ENCODE measurements around the gene SMYD2.

SMYD2 gene

DNA sequence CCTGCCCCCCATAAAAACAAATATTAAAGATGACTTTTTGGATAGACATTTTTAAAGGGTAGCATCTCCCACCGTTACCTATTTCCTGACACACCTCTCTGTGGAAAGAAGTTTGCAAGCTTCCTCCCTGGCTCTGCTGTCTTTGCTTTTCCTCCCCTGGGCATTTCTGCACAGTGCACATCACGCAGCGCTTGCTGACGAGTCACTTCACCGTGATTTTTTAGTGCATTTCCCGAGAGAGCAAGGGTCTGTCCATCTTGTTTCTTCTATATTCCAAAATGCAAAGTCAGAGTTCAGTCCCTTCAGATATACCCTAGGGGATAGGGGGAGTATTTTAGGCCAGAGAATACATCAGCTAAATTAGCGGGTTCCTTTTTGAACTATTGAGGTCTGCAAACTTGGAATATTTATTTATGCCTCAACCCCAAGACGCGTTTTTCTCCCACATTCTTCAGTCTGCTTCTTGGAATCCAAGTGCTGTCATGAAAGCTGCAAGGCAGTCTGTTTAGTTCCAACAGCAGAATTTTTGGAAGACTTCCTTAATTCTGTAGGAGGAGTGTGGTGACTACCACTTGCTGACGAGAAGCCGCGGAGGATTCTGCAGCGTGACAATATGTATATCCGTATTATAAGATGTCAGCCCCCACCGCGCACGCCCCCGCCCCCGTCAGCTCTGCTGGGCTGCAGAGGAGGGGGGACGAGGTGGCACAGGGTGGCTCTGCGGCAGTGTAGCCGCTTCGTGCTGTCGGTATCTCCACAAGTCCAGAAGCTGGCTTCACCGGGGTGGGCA lies 22.4 kb downstream of the SMYD2 start:
- no peak for DNase-seq

DNA sequence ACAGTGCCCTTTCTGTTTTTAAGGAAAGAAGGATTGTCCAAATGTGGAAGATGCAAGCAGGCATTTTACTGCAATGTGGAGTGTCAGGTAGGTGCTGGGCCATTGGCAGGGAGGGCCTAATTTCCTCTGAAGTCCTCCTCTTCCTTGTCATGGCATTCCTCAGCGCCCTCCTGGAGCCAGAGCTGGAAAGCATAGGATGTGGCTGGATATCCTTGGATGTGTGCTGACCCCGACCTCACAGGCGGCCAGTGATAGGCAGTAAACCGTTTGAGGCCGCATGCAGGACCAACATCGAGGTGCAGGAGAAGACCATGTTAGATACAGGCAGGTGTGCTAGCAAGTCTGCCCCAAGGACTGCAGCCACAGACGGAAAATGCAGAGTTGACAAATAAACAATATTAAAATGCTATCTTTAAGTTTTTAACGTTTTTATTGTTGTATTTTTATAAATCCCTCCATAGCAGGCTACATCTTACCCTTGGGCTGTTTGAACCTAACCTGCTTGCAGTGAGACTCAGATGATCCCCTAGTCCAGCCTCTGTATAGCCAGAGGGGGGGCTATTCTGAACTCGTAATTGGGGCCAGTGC lies 24.3 kb downstream of the SMYD2 start:
- DNase-seq, result no peak

DNA sequence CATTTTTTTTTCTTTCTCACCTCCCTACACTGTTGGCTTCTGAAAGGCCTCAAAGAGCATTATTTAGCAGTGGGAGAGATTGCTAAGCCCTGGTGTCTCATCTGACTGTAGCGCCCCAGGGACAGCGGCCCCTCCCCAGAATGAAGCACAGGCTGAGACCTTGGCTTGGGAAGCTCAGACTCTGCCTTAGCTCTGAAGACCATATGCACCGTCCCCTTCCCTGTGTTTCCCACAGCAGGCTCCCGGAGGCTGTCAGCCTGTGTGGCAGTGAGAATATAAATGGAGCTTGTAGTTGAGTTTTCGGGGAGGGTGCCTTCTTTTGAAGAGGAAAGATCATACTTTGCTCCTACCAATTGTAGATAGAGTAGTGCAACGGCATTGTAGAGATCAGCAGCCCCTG lies 25.3 kb downstream of the SMYD2 start:
- no peak for DNase-seq

DNA sequence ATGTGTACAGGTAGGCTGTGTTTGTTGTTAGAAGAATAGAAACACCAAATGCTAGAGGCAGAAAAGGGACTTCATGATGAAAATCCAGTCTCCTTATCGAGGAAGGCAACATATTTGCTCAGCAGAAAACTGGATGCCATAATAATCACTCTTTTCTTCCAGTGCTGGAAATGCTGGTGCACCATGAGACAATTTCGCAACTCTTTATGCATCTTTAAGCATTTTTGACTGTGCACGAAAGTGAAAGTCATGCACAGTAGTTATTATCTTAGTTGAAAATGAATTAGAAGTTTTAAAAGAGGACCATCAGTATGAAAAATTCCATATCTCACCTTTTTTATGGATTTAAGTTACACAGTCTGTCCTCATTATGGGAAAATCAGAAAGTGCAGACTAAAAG lies 29.1 kb downstream of the SMYD2 start:
- no peak for DNase-seq

DNA sequence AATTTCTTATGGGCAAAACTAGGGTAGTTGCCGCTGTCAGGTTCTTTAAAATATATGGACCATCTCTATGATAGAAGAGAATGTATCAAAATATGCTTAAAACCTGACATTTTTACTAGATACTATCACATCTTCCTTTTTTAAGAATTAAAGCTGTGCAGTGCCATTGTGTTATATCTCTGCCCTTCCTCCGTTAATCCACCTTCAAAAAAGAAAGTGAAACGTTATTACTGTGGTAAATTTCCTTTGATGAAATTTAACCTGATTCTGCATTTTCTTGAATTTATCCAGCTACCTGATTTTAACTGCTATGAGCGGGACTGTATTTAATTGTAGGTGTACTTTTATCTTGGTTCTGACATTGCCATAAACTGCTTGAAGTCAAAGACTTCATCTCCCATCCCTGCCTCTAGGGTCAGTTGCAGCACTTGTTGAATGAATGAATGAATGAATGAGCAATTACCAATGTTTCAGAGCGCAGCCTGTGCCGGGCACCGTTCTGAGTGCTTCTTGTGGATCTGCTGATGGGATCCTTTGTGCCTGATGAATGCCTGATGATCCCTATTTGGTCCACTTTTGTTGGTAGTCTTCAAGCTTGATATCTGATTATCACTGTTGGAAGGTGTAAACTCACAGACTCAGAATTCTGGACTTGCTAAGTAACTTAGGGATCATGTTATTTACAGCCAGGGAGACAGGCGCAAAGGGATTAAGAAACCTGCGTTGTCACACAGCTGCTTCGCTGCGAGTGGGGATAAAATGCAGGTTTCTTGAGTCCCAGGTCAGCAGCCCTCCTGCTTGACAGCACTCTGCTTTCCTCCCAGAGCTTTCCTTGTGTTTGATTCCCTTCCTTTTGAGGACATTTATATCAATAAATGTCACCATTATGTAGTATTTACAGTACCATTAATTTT lies 30.1 kb downstream of the SMYD2 start:
- DNase-seq, result peak; percentile 12

DNA sequence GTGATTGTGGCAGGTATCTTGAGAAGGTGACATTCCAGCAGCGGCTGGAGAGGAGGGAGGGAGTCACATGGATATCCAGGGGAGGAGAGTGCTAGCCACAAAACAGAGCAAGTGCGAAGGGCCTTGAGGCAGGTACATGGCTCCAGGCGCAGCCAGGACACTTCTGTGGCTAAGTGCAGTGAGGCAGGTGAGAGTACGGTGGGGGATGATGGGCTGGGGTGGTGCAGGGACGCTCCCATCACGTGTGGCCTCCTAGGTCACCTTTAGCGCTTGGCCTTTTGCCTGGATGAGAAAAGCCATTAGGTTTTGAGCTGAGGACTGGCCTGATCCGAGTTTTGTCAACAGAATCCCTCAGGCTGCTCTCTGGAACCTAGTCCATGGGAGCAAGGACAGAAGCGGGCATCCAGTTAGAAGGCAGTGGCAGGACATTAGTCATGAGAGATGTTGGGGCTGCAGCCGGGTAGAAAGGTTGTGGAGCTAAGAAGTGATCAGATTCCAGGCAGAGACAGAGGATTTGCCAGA lies 31.6 kb downstream of the SMYD2 start:
- no peak for DNase-seq

DNA sequence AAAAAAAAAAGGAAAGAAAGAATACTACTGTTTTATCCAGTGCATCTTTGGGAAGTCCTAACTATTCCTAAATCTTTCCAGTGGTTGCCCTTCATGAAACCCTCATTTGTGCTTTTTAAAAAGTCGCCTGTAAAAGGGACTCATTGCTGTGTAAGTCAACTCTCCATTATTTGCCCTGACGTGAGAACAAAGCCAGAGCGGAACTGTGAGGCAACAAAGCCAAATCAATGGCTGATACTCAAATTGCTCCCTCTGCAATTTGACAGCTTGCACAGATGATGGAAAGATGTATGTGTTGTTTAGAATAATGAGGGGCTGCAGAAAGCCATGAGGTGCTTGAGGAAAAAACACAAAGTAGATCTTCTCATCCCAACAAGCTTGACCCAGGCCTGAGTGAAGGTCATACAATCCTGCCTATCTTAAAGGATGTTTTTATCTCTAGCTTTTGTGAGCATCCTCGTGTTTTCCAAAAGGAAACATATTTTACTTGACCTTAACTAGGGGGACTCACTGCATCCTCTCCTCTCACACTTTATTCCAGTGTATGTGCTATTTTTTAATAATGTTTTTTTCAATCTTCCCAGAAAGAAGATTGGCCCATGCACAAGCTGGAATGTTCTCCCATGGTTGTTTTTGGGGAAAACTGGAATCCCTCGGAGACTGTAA lies 33.4 kb downstream of the SMYD2 start:
- no peak for DNase-seq

DNA sequence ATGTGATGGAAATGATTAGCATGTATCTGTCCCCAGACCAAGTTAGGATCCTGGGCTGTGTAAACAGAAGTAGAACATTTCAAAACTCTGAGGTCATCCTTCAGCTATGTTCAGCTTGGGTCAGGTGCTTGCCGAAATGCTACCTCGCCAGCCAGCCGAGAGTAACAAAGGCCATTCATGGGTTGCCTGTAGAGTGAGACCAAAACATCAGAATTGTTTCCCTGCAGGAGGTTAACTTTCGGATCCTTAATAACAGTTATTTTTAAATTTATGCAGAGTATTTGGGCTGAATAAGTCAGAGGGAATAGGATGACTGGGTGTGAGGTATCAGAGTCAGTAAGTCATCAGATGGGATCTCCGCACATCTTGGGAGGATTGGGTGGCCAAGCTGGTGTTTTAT lies 35.6 kb downstream of the SMYD2 start:
- no peak for DNase-seq

DNA sequence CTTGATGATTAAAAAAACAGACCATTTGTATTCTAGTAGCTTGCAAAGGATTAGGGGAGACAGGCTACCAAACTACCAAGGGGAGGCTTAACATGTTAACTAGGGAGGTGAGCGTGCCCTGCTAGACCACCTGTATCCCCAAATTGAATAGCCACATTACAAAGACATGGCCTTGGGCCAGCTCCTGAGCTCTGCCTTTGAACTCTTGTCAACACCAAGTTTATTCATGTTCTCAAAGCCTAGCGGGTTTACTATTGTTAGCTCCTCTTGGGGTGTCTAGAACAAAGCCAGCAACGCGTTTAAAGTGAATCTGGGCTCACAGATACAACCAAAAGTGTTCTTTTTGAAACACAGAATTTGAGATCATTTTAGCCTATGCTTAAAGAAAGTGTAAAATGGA lies 36.3 kb downstream of the SMYD2 start:
- DNase-seq, result no peak

DNA sequence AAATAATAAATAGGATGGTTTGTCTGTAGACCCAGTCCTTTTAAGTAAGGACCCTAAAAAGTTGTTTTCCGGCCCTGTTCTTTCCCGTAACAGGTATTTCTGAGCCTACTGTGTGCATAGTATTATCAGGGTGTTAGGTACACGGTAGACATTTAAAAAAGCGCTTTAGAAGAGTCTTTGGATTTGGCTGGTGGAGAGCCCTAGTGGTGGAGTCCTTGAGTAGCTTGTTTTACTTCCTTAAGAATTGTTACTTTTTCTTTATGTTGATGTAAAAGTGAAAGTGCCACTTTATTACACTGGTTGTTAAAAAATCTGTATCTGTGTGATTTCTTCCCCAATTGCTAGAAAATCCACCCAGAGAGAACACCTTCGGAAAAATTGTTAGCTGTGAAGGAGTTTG lies 36.8 kb downstream of the SMYD2 start:
- no peak for DNase-seq

DNA sequence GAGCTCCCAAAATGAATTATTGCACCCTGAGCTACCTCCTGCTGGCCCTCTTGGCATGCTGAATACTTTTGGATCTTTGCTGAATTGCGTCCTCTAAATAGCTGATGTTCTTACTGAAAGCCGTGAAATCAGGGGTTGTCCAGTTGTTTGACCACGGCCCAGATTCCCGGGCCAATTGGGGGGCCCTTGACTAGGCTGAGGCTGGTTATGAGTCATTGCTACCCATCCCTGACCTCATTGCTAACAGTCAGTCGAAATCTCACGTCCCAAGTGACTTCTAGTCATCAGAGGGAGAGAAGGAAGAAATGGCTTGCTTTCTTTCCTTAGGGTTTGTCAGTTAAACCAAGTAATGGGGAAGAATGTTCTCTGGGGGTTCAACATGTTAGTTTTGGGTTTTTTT lies 37.4 kb downstream of the SMYD2 start:
- DNase-seq, result no peak

DNA sequence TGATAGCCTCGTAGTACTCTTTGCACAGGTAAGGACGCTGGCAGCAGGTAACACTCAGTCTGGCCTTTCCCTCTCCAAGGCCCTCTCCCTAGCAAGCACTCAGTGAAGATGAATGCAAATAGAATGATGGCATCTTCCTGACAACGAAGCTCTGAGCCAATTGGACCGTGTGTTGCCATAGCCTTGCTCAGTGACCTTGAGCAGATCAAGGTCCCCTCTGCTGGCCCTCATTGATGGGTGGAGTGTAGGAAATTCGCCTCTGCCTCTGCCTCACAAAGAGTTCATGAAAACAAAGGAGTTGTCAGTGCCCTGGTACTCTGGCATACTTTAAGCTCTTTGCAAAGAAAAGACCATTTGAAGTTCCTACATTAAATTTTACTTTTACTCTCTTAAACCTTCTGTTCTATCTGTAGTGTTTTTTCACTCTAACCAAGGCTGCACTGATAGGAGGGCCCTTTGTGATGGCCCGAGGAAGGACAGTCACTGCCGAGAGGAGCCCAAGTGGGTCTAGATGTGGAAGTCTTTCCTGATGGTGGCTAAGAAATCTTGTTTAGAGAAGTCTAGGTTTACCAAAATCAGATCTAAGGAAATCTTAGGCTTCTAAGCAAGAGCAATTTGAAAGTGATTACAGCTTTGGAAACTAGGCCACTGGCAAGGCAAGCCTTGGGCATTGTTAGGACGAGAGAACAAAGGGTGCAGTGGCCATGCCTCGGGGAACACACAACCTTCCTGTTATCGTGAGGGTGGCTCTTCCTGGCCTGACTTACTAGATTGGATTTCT lies 38.2 kb downstream of the SMYD2 start:
- DNase-seq, result no peak

DNA sequence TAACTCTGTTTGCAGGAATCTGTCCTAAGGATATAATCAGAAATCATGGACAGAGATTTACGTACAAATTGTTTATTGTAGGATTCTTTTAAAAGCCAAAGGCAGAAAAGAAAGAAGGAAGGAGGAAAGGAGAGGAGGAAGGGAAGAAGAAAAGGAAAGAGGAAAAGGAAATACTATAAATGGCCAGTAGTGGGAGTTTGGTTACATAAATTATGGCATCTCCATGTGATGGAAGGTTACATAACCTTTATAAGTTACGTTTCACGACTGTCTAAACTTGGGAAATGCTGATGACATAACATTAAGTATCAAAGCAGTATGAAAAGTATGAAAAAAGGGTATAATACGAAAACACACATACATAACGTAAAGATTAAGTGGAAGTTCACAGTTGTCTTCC lies 39.0 kb downstream of the SMYD2 start:
- DNase-seq, result no peak

DNA sequence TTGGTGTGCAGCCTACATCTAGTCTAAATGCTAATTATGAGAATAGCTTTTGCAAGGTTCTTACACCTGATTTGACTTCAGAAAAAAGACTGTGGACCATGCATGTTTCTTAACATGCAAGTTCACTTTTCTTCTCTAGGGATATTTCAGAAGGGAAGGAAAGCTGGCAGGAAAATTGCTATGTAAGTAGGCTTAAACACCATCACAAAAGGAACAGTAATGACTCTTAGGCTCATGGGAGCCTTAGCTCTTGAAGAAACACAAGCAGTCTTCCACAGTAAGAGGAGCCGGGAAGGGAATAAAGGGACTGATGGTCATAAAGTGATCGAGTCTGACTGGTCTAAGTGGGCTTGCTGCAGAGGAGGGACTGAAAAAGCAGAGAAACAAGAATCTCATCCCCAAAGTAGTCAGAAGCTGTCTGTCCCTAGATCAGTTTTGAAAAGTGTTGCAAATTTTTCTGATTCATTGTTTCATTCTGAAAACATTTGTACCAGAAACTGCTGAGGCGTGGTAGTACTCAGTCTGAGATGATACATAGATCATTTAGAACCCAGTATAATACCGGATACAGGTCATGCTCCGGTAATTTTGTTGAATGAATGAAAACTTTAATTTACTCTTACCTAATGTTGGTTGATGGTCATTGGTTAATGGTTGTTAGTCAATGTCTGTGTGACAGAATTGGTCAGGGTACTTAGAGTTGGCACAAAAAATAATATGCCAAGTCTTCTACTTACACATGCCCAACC lies 40.9 kb downstream of the SMYD2 start:
- DNase-seq, result no peak

DNA sequence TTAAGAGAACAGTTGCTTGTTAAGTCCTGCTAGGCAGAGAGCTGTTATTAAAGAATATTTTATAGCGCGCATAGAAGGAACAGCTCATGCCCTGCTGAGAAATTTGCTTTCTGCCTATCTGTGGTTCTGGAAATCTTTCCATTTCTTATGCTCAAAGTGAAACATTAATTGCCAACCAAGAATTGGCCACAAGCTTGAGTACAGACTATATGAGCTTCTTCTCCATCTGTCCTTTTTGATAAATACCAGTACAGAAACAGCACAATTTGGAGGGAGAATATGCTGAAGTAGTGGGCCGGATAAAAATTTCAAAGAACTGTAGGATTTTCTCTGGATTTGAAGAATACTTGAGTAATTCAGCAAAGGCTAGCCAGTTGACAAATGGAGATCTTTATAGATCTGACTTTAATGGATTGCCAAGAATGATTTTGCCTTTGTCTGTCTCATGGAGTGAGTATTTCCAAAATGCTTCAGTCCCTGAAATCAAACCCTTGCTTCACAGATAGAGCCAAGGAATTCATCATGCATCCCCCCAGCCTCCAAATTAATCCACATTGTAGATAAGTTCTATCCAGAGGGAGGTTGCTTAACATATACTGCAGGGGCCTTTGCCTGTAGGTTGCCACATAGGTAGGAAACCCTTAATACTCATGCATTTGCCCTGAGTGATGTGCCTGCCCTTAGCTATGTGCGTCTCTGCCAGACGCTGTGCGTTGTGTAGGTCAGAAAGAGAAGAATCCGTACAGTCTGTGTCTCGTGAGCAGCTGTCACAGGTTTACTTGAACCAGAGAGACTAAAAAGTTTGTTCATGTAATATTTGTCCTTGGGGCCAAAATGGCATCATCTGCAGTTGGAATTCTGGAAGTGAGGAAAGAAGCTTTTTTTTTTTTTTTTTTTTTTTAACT lies 44.2 kb downstream of the SMYD2 start:
- no peak for DNase-seq

DNA sequence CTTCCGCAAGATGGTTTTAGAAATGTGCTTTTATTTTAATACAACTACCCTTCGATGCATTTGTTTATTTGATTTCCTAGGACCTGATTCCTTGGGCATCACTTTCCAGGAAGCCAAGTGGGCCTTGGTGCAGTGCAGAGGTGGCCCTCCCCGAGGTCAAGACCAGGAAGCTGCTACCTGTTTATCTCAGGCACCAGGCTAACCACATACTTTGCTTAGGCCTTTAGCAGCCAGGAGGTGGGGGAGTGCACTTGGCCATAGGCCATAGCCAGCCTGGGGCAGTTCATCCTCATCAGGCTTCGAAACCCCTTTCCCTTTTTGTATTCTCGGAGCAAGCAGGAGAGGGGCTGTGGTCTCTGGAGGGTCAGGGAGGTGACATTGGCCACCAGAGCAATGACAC lies 45.4 kb downstream of the SMYD2 start:
- no peak for DNase-seq

DNA sequence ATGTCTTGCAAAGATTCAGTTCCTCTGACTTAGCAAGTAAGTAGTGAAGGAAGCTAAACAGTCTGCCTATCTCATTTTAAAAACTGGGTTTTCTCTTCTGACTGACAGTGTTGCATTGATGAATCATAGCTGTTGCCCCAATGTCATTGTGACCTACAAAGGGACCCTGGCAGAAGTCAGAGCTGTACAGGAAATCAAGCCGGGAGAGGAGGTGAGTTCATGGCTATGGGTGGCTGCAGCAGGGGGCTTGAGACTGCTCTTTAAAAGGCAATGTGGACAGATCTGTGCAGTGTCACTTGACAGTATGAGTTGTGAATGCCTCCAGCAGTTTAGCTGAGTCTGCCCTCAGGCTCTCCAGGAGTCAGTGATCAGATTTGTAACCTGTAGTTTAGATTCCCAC lies 46.6 kb downstream of the SMYD2 start:
- no peak for DNase-seq

DNA sequence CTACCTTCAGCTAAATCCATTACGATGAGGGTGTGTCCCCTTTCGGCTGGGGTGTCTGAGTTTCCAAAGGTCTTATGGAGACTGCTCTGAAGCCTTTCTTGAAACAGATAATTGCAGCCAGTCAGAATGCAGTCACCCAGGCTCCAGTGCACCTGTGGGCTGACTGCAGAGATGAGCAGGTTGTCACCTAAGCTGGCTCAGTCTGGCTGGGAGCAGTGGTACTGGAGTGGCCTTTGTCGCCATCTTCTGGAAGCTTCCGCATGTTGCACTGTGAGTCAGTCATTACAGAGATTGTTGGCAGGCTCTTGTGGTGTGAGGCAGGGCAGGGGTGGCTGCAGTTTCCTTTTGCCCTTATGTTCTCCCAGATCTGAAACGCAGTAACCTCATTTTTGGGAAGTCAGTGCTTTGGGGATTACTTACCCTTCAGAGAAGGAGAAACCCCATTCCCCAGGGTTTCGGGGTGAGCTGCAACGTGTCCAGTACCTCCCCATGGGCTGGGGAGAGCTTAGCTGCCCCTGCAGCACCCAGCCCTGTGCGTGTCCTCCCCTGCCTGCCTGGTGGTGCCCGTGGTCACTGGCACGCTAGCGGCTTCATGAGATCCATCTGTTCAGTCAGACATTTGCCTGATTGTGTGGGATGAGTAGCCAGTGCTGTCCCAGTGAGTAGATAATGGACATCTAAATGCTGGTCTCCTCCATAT lies 48.0 kb downstream of the SMYD2 start:
- peak; percentile 82 for DNase-seq

DNA sequence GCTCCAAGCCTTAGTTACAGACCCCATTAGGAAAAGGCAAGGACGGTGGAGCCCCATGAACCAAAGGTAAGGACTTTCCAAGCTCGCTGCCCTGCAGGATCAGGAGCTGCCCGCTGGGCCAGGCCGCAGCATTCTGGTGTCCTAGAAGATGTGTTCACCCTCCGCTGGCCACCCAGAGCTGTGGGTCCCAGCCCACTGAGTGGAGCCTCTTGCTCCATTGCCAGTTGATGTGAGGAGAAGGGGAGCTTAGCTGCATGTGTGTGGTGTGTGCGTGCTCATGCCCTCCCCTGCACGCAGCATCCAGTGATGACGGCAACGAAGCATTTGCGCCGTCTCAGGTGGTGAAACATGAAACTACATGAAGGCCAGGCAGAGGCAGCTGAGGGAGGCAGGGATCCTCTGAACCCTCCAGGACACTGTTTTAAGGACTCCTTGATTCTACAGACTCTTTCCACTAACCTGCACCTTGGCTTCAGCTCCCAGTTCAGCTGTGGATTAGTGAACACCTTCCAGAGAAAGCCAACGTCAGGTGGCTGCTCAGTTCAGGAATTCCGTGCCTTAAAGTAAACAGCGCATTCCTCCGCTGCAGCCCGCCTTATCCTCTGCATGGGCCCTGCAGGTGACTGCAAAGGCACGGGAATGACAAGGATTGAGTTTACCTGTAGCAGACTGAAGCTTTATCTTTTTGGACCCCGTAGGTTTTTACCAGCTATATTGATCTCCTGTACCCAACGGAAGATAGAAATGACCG lies 48.7 kb downstream of the SMYD2 start:
- DNase-seq, result no peak
